CD4-positive, alpha-beta T cell treated with Interferon gamma for 1 hour (primary cell): Measurements from ENCODE around the gene GOLGA8R.
"Not testable (repeated sequence)": the region's sequence is repeated elsewhere in the genome, so short reads cannot be mapped to it uniquely, and the experiment has no call there.

Experiments
- DNase-seq: peaks from one replicate; pipeline ENCODE4 v3.0.0-alpha.2; 2020

Gene GOLGA8R, protein sequence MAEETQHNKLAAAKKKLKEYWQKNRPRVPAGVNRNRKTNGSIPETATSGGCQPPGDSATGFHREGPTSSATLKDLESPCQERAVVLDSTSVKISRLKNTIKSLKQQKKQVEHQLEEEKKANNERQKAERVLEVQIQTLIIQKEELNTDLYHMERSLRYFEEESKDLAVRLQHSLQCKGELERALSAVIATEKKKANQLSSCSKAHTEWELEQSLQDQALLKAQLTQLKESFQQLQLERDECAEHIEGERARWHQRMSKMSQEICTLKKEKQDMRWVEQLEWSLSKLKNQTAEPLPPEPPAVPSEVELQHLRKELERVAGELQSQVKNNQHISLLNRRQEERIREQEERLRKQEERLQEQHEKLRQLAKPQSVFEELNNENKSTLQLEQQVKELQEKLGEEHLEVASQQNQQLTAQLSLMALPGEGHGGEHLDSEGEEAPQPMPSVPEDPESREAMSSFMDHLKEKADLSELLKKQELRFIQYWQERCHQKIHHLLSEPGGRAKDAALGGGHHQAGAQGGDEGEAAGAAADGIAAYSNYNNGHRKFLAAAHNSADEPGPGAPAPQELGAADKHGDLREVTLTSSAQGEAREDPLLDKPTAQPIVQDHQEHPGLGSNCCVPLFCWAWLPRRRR

DNA sequence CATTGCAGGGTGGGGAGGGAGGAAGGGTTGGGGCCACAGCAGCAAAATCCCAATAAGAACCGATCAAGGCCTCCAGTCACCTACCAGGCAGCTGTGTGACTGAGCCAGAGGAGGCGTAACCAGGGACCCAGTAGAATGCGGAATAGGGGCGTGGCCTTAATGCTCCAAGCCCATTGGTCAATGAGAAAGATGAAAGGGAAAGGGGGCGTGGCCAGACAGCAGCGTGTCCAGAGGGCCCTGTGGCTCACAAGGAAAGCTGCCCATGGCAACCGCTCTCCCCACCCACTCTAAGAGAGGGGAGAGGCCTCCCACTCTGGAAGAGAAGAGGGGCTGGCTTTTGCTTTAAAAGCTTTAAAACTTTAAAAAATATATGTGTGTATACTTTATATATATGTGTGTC is at the start of gene GOLGA8R:
Gene GOLGA8R, minus strand, starts transcription at position 101 of the 400 bp plus-strand sequence. Its CDS starts 98 bp downstream, at position 3.
- not testable (repeated sequence) for DNase-seq

DNA sequence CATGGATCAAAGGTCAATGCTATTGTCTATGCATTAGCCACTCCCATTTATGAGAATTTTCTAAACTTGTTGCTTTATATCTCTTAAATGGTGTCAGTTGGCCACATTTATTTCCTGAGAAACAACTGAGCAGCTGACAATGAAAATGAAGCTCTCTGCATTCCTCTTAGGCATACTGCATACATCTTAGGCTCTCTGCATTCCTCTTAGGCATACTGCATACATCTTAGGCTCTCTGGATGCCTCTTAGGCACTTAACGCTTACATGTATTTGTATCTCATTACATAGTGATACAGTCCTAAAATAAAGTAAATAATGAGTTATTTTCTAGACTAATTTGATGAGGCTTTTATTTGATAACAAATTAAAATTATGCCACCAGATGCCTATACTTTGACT is 49.8 kb upstream of the GOLGA8R start:
- DNase-seq: not testable (repeated sequence)

DNA sequence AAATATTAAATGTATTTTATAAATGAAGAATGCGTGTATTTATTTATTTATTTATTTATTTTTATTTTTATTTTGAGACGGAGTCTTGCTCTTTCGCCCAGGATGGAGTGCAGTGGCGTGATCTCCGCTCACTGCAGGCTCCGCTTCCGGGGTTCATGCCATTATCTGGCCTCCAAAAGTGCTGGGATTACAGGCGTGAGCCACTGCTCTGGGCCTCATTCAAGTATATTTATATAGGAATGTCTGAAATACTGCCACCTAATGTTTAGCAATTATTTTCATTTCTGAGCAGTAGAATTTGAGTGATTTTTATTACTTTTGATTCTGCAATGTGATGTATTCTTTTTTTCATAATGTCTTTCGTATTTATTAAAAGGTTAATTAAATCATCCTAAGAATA is 48.1 kb upstream of the GOLGA8R start:
- DNase-seq: not testable (repeated sequence)

DNA sequence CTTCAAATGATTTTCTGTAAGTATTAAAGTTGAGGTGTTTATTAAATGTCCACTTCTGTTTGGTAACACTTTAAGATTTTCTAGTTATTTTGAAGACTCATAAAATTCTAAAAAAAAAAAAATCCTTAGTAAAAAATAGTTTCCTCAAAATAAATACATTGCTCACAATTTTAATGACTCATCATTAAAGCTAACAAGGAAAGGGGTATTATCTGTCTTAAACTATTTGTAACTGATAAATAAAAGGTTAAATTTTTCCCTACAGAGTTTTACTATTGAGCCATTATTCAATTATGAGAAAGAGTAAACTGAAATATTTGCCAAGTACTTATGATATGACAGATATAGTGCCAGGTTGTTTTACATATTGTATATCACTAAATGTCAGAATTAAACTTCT is 38.6 kb upstream of the GOLGA8R start:
- not testable (repeated sequence) for DNase-seq

DNA sequence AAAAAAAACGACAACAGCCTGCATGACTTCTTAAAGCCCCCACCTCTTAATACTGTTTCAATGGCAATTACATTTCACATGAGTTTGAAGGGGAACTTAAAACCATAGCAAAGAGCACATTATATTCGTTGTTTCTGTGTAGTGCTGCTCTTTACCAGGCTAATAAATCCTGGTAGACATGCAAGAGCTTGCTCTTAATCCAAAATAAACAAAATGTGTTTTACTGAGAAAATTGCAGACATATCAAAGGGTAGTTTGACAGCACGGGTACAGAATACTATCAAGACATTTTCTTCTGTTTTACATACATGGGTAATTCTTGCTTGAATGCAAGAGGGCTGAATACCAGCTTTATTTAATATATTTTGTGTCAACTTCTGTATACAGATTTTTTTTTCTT is 24.3 kb upstream of the GOLGA8R start:
- not testable (repeated sequence) for DNase-seq

DNA sequence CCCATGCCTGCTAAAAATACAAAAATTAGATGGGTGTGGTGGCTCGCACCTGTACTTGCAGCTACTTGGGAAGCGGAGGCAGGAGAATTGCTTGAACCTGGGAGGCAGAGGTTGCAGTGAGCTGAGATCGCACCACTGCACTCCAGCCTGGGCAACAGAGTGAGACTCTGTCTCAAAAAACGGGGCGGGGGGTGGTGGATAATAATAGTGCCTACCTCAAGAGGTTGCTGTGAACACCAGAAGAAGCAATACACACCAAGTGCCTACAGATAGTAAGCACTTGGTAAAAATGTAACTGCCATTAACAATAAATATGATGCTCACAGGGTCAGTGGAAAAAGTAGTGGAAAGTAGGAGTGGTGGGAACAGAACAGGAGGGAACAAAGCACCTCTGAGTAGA is 21.8 kb upstream of the GOLGA8R start:
- not testable (repeated sequence) for DNase-seq

DNA sequence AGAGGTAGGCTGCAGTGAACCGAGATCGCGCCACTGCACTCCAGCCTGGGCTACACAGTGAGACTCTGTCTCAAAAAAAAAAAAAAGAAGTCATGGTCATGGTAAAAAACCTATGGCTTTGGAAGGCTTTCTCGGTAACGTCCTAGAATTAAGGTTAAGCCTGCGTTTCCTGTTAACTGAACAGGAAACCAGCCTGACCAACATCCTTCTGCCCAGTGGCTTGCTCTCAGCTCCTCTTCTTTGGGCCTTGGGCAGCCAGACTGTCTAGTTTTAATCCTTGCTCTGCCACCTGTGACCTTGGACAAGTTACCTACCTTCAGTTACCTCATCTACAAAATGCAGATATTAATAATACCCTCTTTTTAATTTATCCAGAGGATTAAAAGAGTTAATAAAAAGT is 6.7 kb upstream of the GOLGA8R start:
- not testable (repeated sequence) for DNase-seq

DNA sequence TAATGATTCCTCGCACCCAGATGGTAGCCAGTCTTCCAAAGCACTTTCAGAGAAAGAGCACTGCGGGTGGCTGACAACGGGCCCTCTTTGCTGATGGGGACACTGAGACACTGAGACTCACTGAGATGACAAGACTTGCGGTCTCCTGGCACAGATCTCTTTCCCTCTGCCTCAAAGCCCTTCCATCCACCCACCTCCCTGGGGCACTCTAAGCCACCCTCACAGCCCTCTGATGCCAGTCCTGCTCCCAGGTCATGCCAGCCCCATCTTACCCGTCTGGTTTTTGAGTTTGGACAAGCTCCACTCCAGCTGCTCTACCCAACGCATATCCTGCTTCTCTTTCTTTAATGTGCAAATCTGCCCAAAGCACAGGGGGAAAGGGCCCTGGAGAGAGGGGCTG is 6.4 kb downstream of the GOLGA8R start:
- not testable (repeated sequence) for DNase-seq

DNA sequence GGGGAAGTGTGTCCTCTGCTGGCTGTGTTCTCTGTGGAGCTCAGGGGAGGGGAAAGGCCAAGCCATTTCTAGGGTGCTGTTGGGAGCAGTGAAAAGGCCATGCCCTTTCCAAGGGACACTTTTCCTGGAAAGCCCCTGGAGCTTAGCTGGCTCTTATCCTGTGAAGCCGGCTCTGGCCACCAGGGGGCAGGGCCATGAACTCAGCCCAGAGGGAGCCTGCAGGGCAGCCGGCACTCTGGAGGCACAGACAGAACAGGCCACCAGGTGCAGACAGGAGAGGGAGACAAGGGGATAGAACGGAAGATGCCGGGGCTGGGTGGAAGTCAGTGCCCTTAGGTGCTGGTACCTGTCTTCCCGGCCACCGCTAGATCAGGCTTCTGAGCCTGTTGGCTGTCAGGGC is 15.1 kb downstream of the GOLGA8R start:
- peak; percentile 21 for DNase-seq

DNA sequence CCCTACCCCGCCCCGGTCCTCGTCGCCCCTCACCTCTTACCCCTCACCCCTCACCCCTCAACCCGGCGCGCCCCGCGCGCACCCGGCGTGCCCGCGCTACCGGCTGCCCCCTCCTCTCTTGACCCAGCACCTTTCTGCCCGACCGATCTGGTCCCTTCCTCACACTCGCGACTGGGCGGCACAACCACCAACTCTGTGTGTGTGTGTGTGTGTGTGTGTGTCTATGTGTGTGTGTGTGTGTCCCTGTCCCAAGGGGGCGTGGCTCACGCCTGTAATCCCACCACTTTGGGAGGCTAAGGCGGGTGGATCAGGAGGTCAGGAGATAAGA is 20.4 kb downstream of the GOLGA8R start:
- DNase-seq: not testable (repeated sequence)

DNA sequence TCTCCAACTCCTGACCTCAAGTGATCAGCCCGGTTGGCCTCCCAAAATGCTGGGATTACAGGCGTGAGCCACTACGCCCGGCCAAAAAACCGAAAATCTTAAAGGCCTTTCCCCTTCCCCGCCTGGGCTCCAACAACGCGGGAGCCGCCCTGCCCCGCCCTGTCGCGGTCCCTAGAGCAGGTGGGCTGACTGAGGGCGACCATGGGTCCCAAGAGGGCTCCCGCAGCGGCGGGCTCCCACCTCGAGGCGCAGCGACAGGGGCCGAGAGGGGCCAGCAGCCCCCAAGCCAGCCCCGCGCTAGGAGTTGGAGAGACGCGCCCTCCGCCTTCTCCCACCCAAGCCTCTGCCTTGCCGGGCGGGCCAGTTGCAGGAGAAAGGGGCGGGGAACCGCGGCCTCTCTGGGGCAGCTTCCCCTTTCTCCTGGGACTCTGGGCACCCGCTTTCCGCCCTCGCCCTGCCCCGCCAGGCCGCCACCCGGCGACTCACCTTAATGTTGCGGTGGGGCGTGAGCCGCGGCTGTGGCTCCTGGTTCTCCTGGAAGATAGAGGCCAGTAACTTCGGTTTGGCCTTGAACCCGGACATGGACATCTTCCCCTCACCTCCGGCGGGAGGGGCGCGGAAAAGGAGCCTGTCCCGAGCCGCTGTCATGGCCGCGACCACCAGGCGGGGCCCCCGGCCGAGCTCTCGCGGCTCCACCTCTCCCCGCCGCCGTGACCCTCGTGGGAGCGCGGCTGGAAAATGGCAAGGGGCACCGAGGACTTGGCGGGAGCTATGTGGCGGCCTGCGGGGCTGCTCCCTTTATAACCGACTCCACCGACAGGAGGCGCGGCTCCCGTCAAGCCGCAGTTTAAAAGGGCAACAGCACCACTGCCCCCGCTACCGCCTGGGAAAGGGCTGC is 21.0 kb downstream of the GOLGA8R start, which contains the start of gene CHRFAM7A:
Gene CHRFAM7A, minus strand, starts transcription at position 775 of the 898 bp plus-strand sequence. CDS start 10,189 bp downstream, outside the sequence.
- not testable (repeated sequence) for DNase-seq

DNA sequence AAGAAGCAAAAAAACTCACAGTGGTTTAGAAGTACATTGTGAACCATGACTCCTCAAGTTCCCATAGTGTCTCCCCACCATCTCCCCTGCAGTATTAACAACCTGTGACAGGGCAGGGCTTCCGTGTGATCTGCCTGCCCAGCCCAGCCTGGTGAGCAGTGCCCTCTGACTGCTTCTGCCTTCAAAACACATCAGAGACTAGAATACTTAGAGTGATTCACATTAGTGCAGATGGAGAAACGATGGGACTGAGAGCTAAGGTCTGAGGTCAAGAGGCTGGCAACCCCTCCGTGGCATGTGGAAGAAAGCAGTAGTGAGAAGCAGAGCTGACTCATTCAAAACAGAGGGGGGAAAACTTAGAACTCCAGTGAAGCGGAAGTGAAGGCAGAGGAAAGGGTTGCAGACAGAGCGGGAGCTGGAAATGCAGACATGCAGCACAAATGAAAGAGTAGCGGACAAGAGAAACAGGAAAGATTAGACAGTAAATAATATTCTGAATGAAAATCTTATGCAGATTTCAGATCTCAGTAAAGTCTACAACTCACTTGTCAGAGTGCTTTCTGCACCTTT is 27.7 kb downstream of the GOLGA8R start:
- DNase-seq: not testable (repeated sequence)

DNA sequence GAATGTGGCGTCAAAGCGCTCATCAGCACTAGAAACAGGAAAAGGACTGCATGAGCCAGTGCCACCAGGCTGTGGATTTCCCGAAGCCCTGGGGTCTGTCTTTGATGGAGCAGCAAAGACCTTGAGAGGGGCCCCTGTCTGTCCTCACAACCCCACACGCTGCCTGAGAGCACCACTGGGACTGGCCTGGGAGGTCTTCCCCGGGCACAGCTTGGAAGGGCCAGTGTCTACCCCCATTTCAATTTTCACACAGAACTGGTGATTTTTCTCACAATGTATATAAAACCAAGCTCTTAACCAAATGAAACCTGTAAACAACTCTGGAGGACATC is 37.0 kb downstream of the GOLGA8R start:
- DNase-seq: not testable (repeated sequence)

DNA sequence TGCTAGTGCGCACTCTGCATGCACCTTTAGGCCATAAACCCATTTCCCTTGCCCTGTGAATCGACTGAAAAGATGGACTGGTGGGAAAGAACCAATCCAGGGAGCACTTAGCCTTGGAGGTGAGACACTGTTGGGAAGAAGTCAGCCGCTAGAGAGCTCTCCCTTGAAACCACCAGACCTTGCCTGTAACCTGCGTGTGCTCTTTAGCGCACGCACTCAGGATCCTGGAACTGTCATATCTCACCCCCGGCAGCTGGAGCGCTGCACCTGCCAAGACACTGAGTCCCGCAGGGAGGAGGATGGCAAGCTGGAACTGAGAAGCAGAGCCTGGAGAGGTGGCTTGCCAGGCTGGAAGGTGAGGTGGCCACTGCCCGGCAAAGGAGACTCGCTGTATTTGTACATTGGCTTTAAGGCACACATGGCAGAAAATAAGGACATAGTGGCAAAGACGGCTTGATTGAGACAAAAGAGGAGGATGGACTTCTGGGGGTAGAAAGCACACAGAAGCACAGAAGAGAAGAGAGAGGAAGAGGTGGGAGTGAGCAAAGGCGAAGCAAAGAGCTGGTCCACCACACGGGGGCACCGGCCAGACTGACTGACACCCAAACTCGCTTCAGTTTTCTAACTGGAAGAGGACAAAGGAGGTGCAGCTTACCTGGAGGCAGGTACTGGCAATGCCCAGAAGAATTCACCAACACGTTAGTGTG is 37.5 kb downstream of the GOLGA8R start:
- DNase-seq: not testable (repeated sequence)

DNA sequence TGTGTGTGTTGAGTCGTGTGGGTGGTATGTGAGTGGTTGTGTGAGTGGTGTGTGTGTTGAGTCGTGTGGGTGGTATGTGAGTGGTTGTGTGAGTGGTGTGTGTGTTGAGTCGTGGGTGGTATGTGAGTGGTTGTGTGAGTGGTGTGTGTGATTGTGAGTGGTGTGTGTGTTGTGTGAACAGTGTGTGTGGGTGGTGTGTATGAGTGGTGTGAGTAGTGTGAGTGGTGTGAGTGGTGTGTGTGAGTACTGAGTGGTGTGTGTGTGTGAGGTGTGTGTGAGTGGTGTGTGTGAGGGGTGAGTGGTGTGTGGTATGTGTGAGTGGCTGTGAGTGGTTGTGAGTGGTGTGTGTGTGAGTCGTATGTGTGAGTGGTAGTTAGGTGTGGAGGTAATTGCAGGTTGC is 38.2 kb downstream of the GOLGA8R start:
- DNase-seq: not testable (repeated sequence)

DNA sequence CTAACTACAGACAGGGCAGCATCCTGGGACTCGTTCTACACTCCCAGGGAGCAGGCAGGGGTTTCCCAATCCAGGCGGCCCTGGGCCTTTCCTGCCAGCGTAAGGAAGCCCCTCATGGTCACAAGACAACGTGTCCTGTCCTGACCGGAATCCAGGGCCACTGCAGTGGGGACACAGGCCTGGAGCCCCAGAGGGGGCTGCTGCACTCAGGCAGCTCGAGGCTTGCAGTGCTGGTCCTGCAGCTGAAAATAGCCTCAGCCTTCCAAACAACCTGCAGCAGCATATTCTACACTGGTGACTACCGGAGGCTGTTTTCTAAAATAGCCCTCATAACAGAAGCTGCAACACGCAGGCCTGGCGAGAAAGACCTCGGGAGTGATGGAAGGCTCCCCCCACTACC is 39.2 kb downstream of the GOLGA8R start:
- not testable (repeated sequence) for DNase-seq

DNA sequence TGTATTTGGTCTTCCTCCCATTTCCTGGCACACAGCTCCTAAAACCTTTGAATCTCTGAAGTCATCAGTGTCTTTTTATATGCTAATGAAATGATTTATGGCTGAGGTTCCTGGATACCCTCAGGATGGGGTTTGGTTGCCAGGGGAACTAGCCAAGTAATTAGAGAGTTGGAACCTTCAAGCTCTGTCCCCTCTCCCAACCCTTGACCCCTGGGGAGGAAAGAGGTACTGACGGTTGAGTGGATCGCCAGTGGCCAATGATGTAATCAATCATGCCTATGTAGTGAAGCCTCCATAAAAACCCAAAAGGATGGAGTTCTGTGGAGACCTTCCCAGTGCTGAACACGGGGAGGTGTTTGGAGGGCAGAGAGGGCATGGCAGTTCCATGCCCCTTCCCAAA is 45.8 kb downstream of the GOLGA8R start:
- DNase-seq: not testable (repeated sequence)

DNA sequence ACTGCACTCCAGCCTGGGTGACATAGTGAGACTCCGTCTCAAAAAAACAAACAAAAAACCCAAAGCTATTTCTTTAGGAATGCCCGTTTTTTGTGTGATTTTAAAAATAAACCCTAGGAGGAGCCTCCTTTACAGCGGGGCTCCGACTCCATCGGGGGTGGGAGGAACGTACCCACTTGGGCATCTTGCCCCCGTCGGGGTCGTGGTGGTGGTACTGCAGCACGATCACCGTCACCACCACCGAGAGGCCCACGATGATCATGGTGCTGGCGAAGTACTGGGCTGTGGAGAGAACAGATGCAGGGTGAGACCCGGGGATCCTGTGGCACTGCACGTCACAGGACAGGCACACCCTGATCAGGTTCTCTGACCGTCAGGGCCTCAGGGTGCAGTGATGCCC is 46.8 kb downstream of the GOLGA8R start:
- DNase-seq: not testable (repeated sequence)

DNA sequence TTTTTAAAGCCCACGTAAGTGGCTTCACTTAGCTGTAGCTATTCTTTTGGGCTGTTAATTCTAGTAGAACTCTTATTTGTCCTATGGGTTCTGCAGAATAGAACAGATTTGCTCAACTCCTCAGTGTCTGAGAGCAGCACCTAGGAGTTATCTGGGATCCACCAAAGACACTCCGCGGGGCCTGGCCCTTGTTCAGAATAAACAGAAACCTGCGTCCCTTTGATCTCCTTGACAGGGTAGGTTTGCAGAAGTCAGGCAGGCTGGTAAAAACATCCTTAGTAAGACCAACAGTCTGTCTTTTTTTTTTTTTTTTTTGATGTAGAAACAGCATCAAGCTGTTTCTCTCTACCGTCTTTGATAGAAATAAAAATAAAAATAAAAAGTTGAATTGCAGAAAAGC is 52.7 kb downstream of the GOLGA8R start:
- DNase-seq: not testable (repeated sequence)

DNA sequence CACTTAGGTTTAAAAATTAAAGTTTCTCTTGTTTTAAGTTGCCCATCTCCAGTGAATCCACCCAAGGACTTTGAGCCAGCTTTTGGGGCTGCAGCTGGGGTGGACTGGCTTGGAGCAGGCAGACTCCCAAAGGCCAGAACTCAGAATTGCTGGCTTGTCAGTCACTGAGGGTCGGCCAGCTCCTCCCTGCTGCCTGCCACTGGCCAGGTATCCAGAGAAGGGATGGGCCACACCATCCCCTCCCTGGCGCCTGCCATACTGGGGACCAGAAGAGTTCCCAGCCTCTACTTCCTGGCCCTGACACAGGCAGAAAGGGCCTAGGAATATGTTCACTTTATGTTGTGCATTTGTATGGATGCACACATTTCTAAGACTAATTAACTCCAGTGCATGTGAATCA is 53.1 kb downstream of the GOLGA8R start:
- not testable (repeated sequence) for DNase-seq

DNA sequence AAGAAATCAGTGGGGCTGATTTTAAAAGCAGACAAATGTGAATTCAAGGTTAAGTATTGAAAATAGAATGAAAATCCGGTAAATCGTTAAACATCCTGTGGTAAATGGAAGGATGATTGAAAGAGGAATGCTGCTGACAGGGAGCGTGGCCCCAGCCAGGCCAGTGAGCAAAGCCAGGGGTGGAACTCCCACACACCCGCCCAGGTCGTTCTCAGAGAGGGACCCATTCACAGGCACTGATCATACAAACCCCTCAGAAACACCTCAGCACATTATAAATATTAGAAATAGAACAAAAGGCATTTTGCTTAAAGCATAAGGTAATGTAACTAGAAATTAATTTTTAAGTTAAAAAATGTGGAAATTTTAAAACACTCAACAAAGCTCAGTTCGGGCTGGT is 59.0 kb downstream of the GOLGA8R start:
- DNase-seq: not testable (repeated sequence)
